Stimulated activated naive CD4-positive, alpha-beta T cell (primary cell): ENCODE measurements around the gene ALDOB.

Experiments used
- DNase-seq, 6 experiments: peaks; one replicate each; lab custom pipeline; 2025; lab: John Stamatoyannopoulos, UW

ALDOB gene

GRCh38 chr9:101455656-101456240 is 20.2 kb upstream of the ALDOB start:
- no peak for DNase-seq

- no peak for DNase-seq
These were observed 18.4 kb upstream of the ALDOB start for GRCh38 chr9:101453776-101454570.

- no peak for DNase-seq
These were observed 15.9 kb upstream of the ALDOB start for GRCh38 chr9:101451498-101451897.

GRCh38 chr9:101450931-101451330 is 15.4 kb upstream of the ALDOB start:
- DNase-seq = no peak

GRCh38 chr9:101449071-101449721 is 13.6 kb upstream of the ALDOB start:
- peak in 5 of 6 experiments; percentile 8 to 40 (median 30) for DNase-seq

- no peak for DNase-seq
These were observed 13.1 kb upstream of the ALDOB start for GRCh38 chr9:101448680-101449070.

GRCh38 chr9:101446732-101447131 is 11.2 kb upstream of the ALDOB start:
- DNase-seq = no peak

GRCh38 chr9:101445353-101446029 is 9.9 kb upstream of the ALDOB start:
- DNase-seq = no peak

- no peak for DNase-seq
These were observed 7.8 kb upstream of the ALDOB start for GRCh38 chr9:101443364-101443771.

- DNase-seq = no peak
These were observed 7.2 kb upstream of the ALDOB start for GRCh38 chr9:101442736-101443135.

GRCh38 chr9:101442318-101442717 is 6.7 kb upstream of the ALDOB start:
- no peak for DNase-seq

GRCh38 chr9:101440714-101441230 is 5.2 kb upstream of the ALDOB start:
- no peak for DNase-seq

GRCh38 chr9:101438523-101438922 is 2.9 kb upstream of the ALDOB start:
- DNase-seq = no peak

- no peak for DNase-seq
These were observed 2.2 kb upstream of the ALDOB start for GRCh38 chr9:101437806-101438232.

- DNase-seq = no peak
These were observed 576 bp downstream of the ALDOB start for GRCh38 chr9:101434998-101435397.

GRCh38 chr9:101433229-101433628 is 2.3 kb downstream of the ALDOB start:
- no peak for DNase-seq

- DNase-seq = no peak
These were observed 2.8 kb downstream of the ALDOB start for GRCh38 chr9:101432740-101433139.

- no peak for DNase-seq
These were observed 3.4 kb downstream of the ALDOB start for GRCh38 chr9:101432171-101432570.

- DNase-seq = no peak
These were observed 5.8 kb downstream of the ALDOB start for GRCh38 chr9:101429736-101430135.

GRCh38 chr9:101428909-101429308 is 6.7 kb downstream of the ALDOB start:
- DNase-seq = no peak

GRCh38 chr9:101427957-101428655 is 7.5 kb downstream of the ALDOB start:
- DNase-seq = no peak

- DNase-seq = no peak
These were observed 8.2 kb downstream of the ALDOB start for GRCh38 chr9:101427358-101427757.
